HUES64 (cell line): Measurements from ENCODE around the gene PXDN.
"Not testable (repeated sequence)": the region's sequence is repeated elsewhere in the genome, so short reads cannot be mapped to it uniquely, and the experiment has no call there.

Source experiments
- H3K27ac ChIP-seq: 2 replicates; pipeline ENCODE4 v1.7.0; 2013; ENCODE audit warnings: low read depth, low read length, inconsistent platforms
- H3K27me3 ChIP-seq: 2 replicates; pipeline ENCODE4 v1.6.1; 2013; ENCODE audit warnings: mild to moderate bottlenecking, low read length; ENCODE audit not compliant: insufficient read depth
- H3K36me3 ChIP-seq: 2 replicates; pipeline ENCODE4 v1.6.1; 2013; ENCODE audit warnings: mild to moderate bottlenecking, low read length; ENCODE audit not compliant: insufficient read depth
- H3K4me1 ChIP-seq: 2 replicates; pipeline ENCODE4 v1.6.1; 2013; ENCODE audit warnings: mild to moderate bottlenecking, low read length, moderate library complexity; ENCODE audit not compliant: insufficient read depth
- H3K4me3 ChIP-seq: 2 replicates; pipeline ENCODE4 v1.5.1; 2013; ENCODE audit warnings: mild to moderate bottlenecking, low read length, moderate library complexity
- H3K9ac ChIP-seq: 2 replicates; pipeline ENCODE4 v1.6.1; 2013; ENCODE audit warnings: mild to moderate bottlenecking, low read depth, low read length
- H3K9me3 ChIP-seq: 2 replicates; pipeline ENCODE4 v1.6.1; 2013; ENCODE audit warnings: low read depth, low read length; ENCODE audit not compliant: insufficient read depth
- WGBS: fragments of 150-250, 120-280 bp; methylation state at CpG from one replicate; pipeline ENCODE4 v1.1.7; 2013; ENCODE audit warnings: missing lambda C conversion rate; 5-methylcytosine and 5-hydroxymethylcytosine counted together

PXDN gene

DNA sequence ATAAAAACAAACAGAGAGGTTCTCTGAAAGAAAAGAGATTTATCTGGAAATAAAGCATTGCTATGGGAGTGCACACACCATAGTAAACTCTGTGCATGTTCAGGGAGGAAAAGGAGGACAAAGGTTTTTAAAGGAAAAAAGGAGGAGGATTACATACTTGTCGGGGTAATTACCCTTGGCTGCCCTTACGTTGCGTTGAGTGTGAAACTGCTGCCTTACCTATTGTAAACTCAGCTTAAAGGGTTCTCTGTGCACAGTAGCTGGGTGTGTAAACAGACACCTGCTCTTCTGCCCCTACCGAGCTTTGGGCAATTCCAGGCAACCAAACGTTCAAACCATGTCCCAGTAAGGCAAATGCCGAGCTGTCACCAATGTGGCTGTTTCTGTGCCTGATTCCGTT is 29.6 kb upstream of the PXDN start:
- no peak overlapping the region for H3K27ac ChIP-seq
- WGBS: 89% methylated on average over 7 of the region's 7 CpGs
- no peaks in the 10 kb centered on the region for H3K9me3 ChIP-seq
- no peaks in the 10 kb centered on the region for H3K27me3 ChIP-seq
- peaks cover 19% of the 10 kb centered on the region for H3K4me1 ChIP-seq
- no peaks in the 10 kb centered on the region for H3K36me3 ChIP-seq
- H3K9ac ChIP-seq: no peak overlapping the region
- no peak overlapping the region for H3K4me3 ChIP-seq

- no peaks in the 10 kb centered on the region for H3K27me3 ChIP-seq
- H3K4me1 ChIP-seq: peaks cover 15% of the 10 kb centered on the region; the same call in 1 of the 2 replicates
- H3K36me3 ChIP-seq: no peaks in the 10 kb centered on the region
- H3K27ac ChIP-seq: no peak overlapping the region
- 93% methylated on average over 8 of the region's 8 CpGs for WGBS
- H3K4me3 ChIP-seq: no peak overlapping the region
- H3K9ac ChIP-seq: no peak overlapping the region
- no peaks in the 10 kb centered on the region for H3K9me3 ChIP-seq
These were observed 28.4 kb upstream of the PXDN start for GRCh38 chr2:1772471-1773267.

DNA sequence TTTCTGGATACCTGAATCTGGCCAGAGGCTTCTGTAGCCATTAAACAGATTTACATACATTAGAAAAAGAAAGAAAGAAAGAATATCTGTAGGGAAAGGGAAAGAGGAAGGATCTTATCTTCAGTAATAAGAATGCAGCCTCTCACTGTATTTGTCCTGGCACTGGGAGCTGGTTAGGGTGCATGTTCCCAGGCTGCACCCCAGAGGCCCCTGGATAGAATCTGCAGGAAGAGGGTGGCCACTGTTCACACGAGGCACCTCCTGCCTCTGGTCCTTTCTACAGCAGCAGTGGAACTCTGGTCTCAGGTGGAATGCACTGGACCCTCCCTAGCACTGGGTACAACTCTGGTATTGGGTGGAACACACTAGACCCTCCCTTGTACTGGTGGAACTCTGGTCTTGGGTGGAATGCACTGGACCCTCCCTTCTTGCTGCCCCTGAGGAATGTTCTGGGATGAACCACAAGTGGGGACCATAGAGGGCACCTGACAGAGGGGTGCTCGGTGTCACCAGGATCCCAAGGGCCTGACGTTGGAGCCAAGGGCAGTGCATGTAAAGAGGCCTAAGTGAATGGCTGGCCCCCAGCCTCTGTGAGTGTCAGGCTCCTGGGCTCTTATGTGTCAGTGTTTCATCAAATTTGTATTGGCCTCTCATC is 27.4 kb upstream of the PXDN start:
- H3K27me3 ChIP-seq: no peaks in the 10 kb centered on the region
- 76% methylated on average over 3 of the region's 3 CpGs for WGBS
- no peaks in the 10 kb centered on the region for H3K36me3 ChIP-seq
- H3K9me3 ChIP-seq: no peaks in the 10 kb centered on the region
- H3K27ac ChIP-seq: no peak overlapping the region
- H3K4me3 ChIP-seq: no peak overlapping the region
- peaks cover 19% of the 10 kb centered on the region; the same call in 1 of the 2 replicates for H3K4me1 ChIP-seq
- no peak overlapping the region for H3K9ac ChIP-seq

- no peak overlapping the region for H3K4me3 ChIP-seq
- 92% methylated on average over 23 of the region's 23 CpGs for WGBS
- no peaks in the 10 kb centered on the region for H3K9me3 ChIP-seq
- H3K4me1 ChIP-seq: peaks cover 22% of the 10 kb centered on the region; the same call in 1 of the 2 replicates
- H3K36me3 ChIP-seq: no peaks in the 10 kb centered on the region
- H3K27me3 ChIP-seq: no peaks in the 10 kb centered on the region
- no peak overlapping the region for H3K9ac ChIP-seq
- H3K27ac ChIP-seq: no peak overlapping the region
These were observed 26.5 kb upstream of the PXDN start for GRCh38 chr2:1770566-1771380.

- H3K36me3 ChIP-seq: no peaks in the 10 kb centered on the region
- no peak overlapping the region for H3K9ac ChIP-seq
- no peaks in the 10 kb centered on the region for H3K27me3 ChIP-seq
- no peaks in the 10 kb centered on the region for H3K9me3 ChIP-seq
- WGBS: 59% methylated on average over 13 of the region's 13 CpGs
- H3K27ac ChIP-seq: no peak overlapping the region
- H3K4me3 ChIP-seq: no peak overlapping the region
- H3K4me1 ChIP-seq: peaks cover 22% of the 10 kb centered on the region; the same call in 1 of the 2 replicates
These were observed 25.5 kb upstream of the PXDN start for GRCh38 chr2:1769703-1770422.

DNA sequence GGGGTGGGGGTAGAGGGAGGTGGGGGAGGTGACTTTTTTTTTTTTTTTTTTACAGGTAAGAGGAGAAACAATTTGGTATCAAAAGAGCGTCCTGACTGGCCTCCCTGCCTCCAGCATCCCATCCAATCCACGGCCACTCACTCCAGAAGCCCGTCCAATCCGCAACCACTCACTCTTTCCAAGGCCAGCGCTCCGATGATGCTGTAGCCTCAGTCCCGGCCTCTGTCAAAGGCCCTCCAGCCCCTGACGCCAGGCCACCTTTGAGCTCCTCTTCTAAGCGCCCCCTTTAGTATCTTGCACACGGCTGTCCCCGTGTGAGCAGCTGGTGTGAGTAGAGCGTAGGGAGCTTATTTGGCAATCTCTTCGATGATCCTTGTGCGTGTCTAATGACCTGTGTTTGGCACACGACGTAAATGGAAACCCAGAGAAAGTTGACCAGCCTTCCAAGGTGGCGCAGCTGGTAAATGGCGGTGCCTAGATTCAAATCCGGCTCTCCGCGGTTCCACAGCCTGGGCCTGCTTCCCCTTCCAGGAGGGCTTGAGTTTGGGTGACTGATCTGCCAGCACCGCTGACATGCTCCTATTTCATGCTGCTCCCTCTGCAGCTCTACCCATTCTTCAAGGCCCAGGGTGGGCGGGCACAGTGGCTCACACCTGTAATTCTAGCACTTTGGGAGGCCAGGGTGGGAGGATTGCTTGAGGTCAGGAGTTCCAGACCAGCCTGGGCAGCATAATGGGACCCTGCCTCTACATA is 23.8 kb upstream of the PXDN start:
- no peak overlapping the region for H3K27ac ChIP-seq
- H3K36me3 ChIP-seq: no peaks in the 10 kb centered on the region
- peaks cover 22% of the 10 kb centered on the region; the same call in 1 of the 2 replicates for H3K4me1 ChIP-seq
- H3K9me3 ChIP-seq: no peaks in the 10 kb centered on the region
- H3K27me3 ChIP-seq: no peaks in the 10 kb centered on the region
- no peak overlapping the region for H3K4me3 ChIP-seq
- no peak overlapping the region for H3K9ac ChIP-seq
- 94% methylated on average over 23 of the region's 23 CpGs for WGBS

- Histone ChIP-seq H3K4me1 (peaks cover 17% of the 10 kb centered on the region; the same call in 1 of the 2 replicates), H3K27ac (no peak overlapping the region), H3K9ac (no peak overlapping the region; the same call in 1 of the 2 replicates), H3K27me3 (no peaks in the 10 kb centered on the region), H3K4me3 (no peak overlapping the region), H3K36me3 (no peaks in the 10 kb centered on the region), H3K9me3 (no peaks in the 10 kb centered on the region)
- 61% methylated on average over 30 of the region's 30 CpGs for WGBS
These were observed 22.8 kb upstream of the PXDN start for GRCh38 chr2:1766851-1767811.

GRCh38 chr2:1766425-1766824 is 22.1 kb upstream of the PXDN start:
- no peak overlapping the region for H3K27ac ChIP-seq
- H3K4me3 ChIP-seq: no peak overlapping the region
- H3K27me3 ChIP-seq: no peaks in the 10 kb centered on the region
- H3K4me1 ChIP-seq: peaks cover 10% of the 10 kb centered on the region; the same call in 1 of the 2 replicates
- H3K9ac ChIP-seq: no peak overlapping the region; the same call in 1 of the 2 replicates
- no peaks in the 10 kb centered on the region for H3K36me3 ChIP-seq
- no peaks in the 10 kb centered on the region for H3K9me3 ChIP-seq
- 76% methylated on average over 6 of the region's 6 CpGs for WGBS

DNA sequence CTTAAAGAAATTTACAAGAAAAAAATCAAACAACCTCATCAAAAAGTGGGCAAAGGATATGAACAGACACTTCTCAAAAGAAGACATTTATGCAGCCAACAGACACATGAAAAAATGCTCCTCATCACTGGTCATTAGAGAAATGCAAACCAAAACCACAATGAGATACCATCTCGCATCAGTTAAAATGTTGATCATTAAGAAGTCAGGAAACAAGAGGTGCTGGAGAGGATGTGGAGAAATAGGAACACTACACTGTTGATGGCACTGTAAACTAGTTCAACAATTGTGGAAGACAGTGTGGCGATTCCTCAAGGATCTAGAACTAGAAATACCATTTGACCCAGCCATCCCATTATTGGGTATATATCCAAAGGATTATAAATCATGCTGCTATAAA is 20.9 kb upstream of the PXDN start:
- not testable (repeated sequence) for H3K36me3 ChIP-seq, H3K9me3 ChIP-seq, H3K4me3 ChIP-seq, H3K4me1 ChIP-seq, H3K27me3 ChIP-seq, H3K27ac ChIP-seq, H3K9ac ChIP-seq
- WGBS: 96% methylated on average over 2 of the region's 2 CpGs
